ENCODE measurements around the gene PUDP.

The PUDP gene

DNA sequence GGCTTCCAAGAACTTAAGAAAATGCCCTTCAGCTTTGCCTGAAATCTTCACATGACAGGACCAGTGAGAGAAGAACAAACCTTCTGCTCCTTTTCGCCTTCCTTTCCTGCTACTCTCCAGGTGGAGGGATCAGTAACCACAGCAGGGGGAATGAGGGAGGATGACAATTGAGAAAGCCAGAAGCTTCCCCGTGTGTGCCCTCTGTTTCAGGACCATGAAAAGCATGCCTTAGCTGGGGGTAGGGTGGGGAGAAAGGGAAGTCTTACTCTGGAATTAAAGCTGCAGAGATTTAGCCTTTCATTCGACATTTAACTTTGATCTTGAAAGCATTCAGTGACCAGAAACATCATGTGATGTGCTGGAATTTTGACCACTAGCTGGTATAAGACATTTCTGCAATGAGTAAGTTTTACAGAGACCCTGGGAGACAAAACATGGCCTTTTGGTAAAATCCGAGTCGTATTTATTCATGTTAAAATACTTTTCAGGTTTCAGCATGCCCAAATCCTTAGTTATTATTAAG lies 10.6 kb upstream of the PUDP start:
- Mint-ChIP-seq H3K27ac (no peak overlapping the region), H3K27me3 (peaks cover 4% of the 10 kb centered on the region), H3K36me3 (no peaks in the 10 kb centered on the region), H3K4me3 (no peak overlapping the region), H3K4me1 (no peaks in the 10 kb centered on the region), H3K9me3 (no peaks in the 10 kb centered on the region)
- CTCF ChIA-PET = no interaction called here
- DNase-seq = no peak

DNA sequence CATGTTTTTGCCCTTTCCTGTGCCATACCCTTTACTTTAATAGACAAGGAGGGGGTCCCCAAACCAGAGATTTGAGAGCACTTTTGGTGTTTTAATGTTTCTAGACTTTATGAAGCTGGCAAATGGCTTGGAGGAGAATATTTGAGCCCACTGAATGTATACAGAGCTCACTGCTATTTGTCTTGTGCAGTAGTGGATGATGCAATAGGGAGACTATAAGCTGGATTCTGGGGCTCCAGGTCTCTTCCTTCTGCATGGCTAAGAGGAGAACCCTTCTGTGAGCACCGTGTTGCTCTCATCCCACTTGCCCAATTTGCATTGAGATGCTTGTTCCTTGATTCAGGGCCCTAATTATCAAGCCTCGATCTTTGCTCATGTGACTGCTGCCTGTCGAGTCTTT lies 8.9 kb upstream of the PUDP start:
- CTCF ChIA-PET = no interaction called here
- Mint-ChIP-seq H3K4me1 (no peaks in the 10 kb centered on the region), H3K9me3 (no peaks in the 10 kb centered on the region), H3K27ac (no peak overlapping the region), H3K4me3 (no peak overlapping the region), H3K27me3 (peaks cover 5% of the 10 kb centered on the region), H3K36me3 (no peaks in the 10 kb centered on the region)
- no peak for DNase-seq

DNA sequence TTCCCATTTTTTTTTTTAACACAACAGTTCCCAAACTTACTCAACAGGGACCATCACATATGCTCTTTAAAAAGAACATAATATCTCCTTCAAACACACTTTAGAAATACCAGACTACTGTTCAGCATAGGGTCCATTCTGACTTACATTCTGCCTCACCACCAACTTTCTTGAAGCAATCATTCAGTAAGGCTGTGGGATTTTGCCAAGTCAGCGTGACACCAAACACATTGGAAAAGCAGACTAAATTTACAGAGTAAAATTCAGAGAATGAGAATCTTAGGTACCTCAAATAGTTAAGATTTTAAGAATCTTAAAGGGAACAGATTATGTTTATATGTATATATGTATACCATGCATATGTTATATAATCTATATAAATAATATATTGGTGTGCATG lies 7.2 kb upstream of the PUDP start:
- H3K27ac Mint-ChIP-seq = no peak overlapping the region
- H3K4me1 Mint-ChIP-seq = no peaks in the 10 kb centered on the region
- no peaks in the 10 kb centered on the region for H3K9me3 Mint-ChIP-seq
- CTCF ChIA-PET = no interaction called here
- no peak for DNase-seq
- H3K36me3 Mint-ChIP-seq = no peaks in the 10 kb centered on the region
- H3K27me3 Mint-ChIP-seq = peaks cover 5% of the 10 kb centered on the region
- H3K4me3 Mint-ChIP-seq = no peak overlapping the region

GRCh38 chrX:7154041-7154597 lies 6.2 kb upstream of the PUDP start:
- Mint-ChIP-seq H3K4me1 (no peaks in the 10 kb centered on the region), H3K9me3 (no peaks in the 10 kb centered on the region), H3K36me3 (no peaks in the 10 kb centered on the region), H3K27ac (no peak overlapping the region), H3K27me3 (peaks cover 5% of the 10 kb centered on the region), H3K4me3 (no peak overlapping the region)
- no peak for DNase-seq
- CTCF ChIA-PET = no interaction called here

DNA sequence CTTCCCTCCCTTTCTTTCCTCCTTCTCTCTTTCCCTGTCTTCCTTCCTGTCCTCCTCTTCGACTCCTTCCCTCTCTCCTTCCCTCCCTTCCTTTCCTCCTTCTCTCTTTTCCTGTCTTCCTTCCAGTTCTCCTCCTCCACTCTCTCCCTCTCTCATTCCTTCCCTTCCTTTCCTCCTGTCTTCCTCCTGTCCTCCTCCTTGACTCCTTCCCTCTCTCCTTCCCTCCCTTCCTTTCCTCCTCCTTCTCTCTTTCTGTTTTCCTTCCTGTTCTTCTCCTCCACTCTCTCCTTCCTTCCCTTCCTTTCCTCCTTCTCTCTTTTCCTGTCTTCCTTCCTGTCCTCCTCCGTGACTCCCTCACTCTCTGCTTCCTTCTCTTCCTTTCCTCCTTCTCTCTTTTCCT lies 5.3 kb upstream of the PUDP start:
- no peaks in the 10 kb centered on the region for H3K9me3 Mint-ChIP-seq
- CTCF ChIA-PET = no interaction called here
- H3K27me3 Mint-ChIP-seq = peaks cover 5% of the 10 kb centered on the region
- DNase-seq = no peak
- H3K36me3 Mint-ChIP-seq = no peaks in the 10 kb centered on the region
- H3K27ac Mint-ChIP-seq = no peak overlapping the region
- peaks cover 2% of the 10 kb centered on the region for H3K4me1 Mint-ChIP-seq
- H3K4me3 Mint-ChIP-seq = no peak overlapping the region

DNA sequence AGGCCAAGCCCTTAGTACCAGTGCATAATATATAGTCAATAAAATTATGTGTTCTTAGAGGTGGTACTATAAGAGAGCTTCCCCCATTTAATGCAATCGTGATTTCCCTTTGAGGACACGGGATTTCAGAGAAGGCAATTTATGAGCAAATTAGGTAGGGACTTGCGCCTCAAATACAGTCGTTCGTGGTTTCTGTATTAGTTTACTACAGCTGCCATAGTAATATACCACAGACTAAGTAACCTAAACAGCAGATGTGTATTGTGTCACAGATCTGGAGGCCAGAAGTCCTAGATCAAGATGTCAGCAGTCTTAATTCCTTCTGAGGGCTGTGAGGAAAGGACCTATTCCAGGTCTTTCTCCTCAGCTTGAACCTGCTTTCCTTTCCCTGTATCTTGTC lies 1.5 kb upstream of the PUDP start:
- Mint-ChIP-seq H3K9me3 (no peaks in the 10 kb centered on the region), H3K27ac (no peak overlapping the region), H3K4me3 (no peak overlapping the region), H3K4me1 (peaks cover 20% of the 10 kb centered on the region), H3K27me3 (peaks cover 5% of the 10 kb centered on the region), H3K36me3 (no peaks in the 10 kb centered on the region)
- CTCF ChIA-PET = no interaction called here
- DNase-seq = no peak

DNA sequence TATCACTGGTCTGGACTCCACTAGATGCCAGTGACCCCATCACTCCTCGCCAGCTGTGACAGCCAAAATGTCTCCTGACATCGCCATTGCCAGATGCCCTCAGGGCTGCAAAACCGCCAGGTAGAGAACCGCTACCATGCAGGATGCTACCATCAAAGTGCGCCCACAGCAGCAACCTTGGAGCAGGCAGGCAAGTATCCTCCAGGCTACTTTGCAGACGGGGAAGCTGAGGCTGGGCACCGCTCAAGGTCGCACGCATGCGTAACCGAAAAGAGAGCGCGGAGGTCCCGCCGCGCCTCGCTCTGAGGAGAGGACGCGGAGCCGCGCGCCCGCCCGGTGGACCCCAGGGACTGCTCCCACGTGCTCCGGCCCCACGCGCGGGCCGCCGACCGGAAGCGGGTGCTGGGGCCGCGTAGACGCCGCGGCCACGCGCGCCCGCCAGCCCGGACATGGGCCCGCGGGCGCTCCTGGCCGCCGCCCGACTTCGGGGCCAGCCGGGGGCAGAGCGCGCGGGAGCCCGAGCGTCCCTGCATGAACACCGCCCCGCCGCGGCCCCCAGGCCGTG lies 458 bp downstream of the PUDP start, which contains the start of gene STS:
TSS of gene STS (plus strand) at position 300 of the 565 bp plus-strand sequence. CDS start 105,488 bp downstream, outside the sequence.
- Mint-ChIP-seq H3K9me3 (no peaks in the 10 kb centered on the region), H3K36me3 (no peaks in the 10 kb centered on the region), H3K4me1 (peaks cover 20% of the 10 kb centered on the region), H3K4me3 (peak within 1 kb of the TSS; percentile 81), H3K27ac (peak within 1 kb of the TSS; percentile 90), H3K27me3 (no peaks in the 10 kb centered on the region)
- CTCF ChIA-PET = no interaction called here
- peak; percentile 49 for DNase-seq

- peak overlapping the region; percentile 86 for H3K27ac Mint-ChIP-seq
- peaks cover 24% of the 10 kb centered on the region for H3K4me1 Mint-ChIP-seq
- CTCF ChIA-PET = interaction anchor here (1.2 kb wide), 1 partner anchor 21 kb away, joined by 3 read pairs; no protein-coding TSS in a partner anchor
- DNase-seq = no peak
- H3K4me3 Mint-ChIP-seq = peak overlapping the region; percentile 77
- H3K9me3 Mint-ChIP-seq = no peaks in the 10 kb centered on the region
- no peaks in the 10 kb centered on the region for H3K27me3 Mint-ChIP-seq
- no peaks in the 10 kb centered on the region for H3K36me3 Mint-ChIP-seq
These were observed 1.1 kb downstream of the PUDP start for GRCh38 chrX:7146703-7147412.

DNA sequence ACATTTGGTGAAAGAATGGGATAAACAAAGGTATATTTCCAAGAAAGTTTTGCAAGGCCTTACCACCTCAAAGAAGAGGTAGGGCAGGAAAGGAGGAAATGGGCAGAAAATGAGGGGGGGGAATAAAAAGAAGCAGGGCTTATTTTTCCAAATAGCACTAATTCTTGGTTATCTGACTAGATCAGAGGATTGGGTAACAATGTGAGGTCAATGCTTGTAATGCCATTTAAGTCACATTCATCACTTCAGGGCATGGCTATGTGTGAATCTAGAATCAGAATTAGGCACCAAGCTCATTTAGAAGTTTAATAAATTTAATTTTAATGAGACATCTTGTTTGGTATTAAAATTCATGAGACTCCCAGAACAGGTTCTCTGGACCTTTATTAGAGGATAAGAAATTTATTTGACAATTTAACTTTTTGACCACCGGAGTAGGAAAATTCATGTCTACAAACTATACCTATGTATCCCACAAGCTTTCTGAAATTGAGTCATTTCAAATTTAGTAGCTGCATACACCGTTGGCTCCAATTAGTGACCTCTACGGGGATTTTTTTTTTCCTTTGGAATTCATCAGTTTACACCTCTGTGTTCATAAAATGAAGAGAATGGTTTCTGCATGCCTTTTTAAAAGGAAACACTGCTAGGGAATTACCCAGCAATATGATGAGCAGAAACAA lies 1.8 kb downstream of the PUDP start:
- CTCF ChIA-PET = interaction anchor here (1.2 kb wide), 1 partner anchor 20 kb away, joined by 3 read pairs; no protein-coding TSS in a partner anchor
- no peaks in the 10 kb centered on the region for H3K36me3 Mint-ChIP-seq
- no peaks in the 10 kb centered on the region for H3K27me3 Mint-ChIP-seq
- DNase-seq = no peak
- H3K4me3 Mint-ChIP-seq = no peak overlapping the region
- no peak overlapping the region for H3K27ac Mint-ChIP-seq
- peaks cover 24% of the 10 kb centered on the region for H3K4me1 Mint-ChIP-seq
- no peaks in the 10 kb centered on the region for H3K9me3 Mint-ChIP-seq

- no peak overlapping the region for H3K27ac Mint-ChIP-seq
- H3K9me3 Mint-ChIP-seq = no peaks in the 10 kb centered on the region
- H3K36me3 Mint-ChIP-seq = no peaks in the 10 kb centered on the region
- CTCF ChIA-PET = no interaction called here
- no peaks in the 10 kb centered on the region for H3K27me3 Mint-ChIP-seq
- peaks cover 24% of the 10 kb centered on the region for H3K4me1 Mint-ChIP-seq
- no peak overlapping the region for H3K4me3 Mint-ChIP-seq
- no peak for DNase-seq
These were observed 2.5 kb downstream of the PUDP start for GRCh38 chrX:7145454-7145853.

GRCh38 chrX:7143941-7144525 lies 3.9 kb downstream of the PUDP start:
- Mint-ChIP-seq H3K27me3 (no peaks in the 10 kb centered on the region), H3K9me3 (no peaks in the 10 kb centered on the region), H3K4me3 (no peak overlapping the region), H3K27ac (no peak overlapping the region), H3K4me1 (peaks cover 24% of the 10 kb centered on the region), H3K36me3 (peaks cover under 1% of the 10 kb centered on the region)
- CTCF ChIA-PET = no interaction called here
- no peak for DNase-seq

DNA sequence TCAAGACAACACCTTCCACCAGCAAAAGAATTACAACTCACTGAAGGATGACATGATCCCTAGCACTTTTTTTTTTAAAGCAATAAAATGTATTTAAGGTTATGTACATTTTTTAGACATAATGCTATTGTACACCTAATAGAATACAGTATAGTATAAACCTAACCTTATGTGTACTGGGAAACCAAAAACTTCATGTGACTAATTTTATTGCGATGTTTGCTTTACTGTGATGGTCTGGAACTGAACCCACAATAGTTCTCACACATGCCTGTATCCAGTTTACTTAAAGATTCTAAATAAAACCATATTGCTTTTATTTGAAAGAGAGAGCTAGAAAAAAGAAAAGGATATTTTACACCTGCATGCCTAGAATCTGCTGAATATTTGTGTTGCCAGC lies 4.9 kb downstream of the PUDP start:
- no peak for DNase-seq
- Mint-ChIP-seq H3K9me3 (no peaks in the 10 kb centered on the region), H3K36me3 (peaks cover 4% of the 10 kb centered on the region), H3K27me3 (no peaks in the 10 kb centered on the region), H3K27ac (no peak overlapping the region), H3K4me3 (no peak overlapping the region), H3K4me1 (peaks cover 22% of the 10 kb centered on the region)
- CTCF ChIA-PET = no interaction called here

DNA sequence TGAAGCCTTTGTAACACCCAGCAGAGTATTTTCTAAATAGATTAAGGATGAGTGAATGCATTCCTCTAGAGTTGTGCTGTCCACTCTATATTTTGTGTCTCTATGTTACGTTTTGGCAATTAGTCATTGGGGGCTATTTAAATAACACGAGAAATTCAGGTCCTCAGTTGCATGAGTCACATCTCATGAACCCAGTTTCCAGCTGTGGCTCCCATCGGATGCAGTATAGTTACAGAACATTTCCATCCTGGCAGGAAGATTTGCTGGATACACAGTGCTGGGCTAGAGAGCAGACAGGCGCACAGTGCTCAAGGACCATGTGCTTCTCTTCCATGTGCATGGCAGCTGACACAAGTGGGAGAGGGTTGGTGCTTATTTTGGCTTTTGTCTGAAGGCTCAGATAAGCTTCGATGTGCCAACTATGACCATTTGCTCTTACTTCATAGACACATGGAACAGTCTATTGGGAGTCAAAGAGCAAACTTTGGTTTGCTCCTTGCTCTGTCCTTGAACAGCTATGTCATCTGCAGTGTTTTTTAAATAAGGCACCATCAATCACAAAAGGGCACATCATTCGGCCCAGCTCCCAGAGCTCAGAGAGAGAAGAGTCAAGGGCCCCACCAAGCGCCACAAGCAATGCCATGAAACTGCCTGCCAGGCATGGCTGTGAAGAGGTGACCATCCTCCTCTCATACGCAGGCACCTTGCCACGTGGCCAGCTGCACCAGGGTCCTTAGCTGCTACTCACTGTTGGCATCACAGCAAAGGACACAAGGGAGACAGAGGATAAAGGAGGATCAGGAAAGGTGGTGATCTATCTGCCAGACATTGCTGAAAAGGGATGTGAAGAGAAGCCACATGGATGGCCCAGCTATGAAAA lies 8.5 kb downstream of the PUDP start:
- H3K4me1 Mint-ChIP-seq = peaks cover 4% of the 10 kb centered on the region
- DNase-seq = no peak

More for the DNA sequence above, 8.5 kb downstream of the PUDP start:
- peaks cover 4% of the 10 kb centered on the region for H3K36me3 Mint-ChIP-seq
- CTCF ChIA-PET = no interaction called here
- H3K27me3 Mint-ChIP-seq = no peaks in the 10 kb centered on the region
- H3K9me3 Mint-ChIP-seq = no peaks in the 10 kb centered on the region
- no peak overlapping the region for H3K27ac Mint-ChIP-seq
- H3K4me3 Mint-ChIP-seq = no peak overlapping the region

Data from activated naive CD4-positive, alpha-beta T cell treated with anti-CD3 and anti-CD28 coated beads, Interleukin-2, amount 10 ng/mL, durations not matched to agents 7 days and 5 days (primary cell).